Measurements from ENCODE around the gene ETFA.
A peak's percentile ranks its signal among the peaks of the same experiment; 100 is the strongest.

ETFA gene

DNA sequence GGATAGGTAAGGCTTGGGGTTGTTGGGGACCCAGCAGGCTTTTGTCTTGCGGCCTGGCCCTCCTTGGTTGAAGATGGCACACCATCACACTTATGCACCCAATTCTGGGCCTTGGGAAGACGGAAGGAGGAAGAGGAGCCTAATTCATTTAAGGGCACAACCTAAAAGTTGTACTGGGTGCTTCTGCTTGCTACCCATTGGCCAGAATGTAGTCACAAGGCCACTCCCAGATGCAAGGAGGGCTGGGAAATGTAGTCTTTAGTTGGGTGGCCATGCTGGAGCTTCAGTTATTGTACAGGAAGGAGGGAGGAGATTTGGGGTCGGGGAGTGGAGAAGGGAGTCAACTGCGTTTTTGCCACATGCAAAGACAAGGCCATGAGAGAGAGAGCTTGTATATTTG is 142.3 kb downstream of the ETFA start:
- peak in 1 of 2 experiments; percentile 28 for DNase-seq

DNA sequence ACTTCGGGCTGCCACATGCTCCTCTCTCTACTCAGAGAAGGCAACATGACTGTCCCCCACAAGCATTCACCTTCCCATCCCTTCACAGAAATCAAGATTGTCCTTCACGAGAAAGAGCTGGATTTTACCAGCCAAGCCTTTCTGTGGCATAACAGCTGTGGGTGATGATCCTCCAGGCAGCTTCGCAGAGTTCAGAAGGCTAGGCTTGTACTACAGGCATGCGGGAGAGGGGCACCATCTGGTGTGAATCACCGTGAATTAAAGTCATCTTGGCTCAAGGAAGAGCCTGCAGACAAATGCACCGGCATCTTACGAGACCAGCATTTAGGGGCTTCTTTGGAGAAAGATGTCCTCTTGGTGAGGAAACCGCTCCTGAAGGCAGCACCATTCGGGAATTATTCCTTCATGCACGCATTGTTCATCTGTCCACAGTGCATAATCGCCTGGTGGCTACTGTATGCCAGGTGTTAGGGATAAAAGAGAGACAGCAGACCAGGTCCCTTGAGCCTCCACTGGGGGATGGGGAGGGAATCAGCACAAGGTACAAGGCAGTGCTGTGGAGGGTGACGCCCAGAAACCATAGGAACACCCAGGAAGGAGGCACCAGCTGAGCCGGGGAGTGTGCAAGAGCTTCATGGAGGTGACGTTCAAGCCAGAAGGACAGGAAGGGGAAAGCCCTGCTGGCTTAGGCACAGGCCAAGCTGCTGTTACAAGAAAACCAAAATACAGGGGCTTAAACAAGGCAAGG is 142.9 kb downstream of the ETFA start:
- no peak for DNase-seq

DNA sequence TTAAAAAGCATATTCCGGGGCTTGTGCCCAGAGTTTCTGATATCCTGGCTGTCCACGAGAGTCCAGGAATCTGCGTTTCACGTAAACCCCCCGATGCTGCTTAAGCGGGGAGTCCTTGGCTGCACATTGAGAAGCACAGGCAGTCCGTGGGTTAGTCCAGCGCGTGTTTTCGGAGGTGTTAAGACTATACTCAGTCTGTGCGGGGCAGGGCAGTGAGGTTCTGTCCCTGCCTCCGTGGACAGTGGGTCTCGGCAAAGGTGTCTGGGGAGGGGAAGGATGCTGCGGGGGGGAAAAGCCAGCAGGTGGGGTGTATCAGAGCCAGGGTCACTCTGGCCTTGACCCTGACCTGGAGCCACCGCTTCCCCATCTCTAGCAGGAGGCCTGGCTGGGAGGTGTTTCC is 145.3 kb downstream of the ETFA start:
- no peak for DNase-seq

Data from NCI-H526 (cell line).